Testis (tissue), 3 donors: ENCODE results near the gene ATRIP. TPM values are rescaled to one million over a fixed set of nuclear protein-coding genes. Genes with fewer than 3 reads are reported as not detected.
"Not testable (repeated sequence)": the region's sequence is repeated elsewhere in the genome, so short reads cannot be mapped to it uniquely, and the experiment has no call there.

Source experiments
- DNase-seq: peaks from one replicate; pipeline ENCODE4 v3.0.0-alpha.2; 2019
- H3K27ac ChIP-seq, 2 donors: fragments of 200-600 bp; sonication (generic); one replicate each; pipeline ENCODE4 v1.5.1; 2019
- H3K27me3 ChIP-seq: fragments of 200-600 bp; sonication (generic); one replicate; pipeline ENCODE4 v1.5.1; 2019
- H3K36me3 ChIP-seq: fragments of 200-600 bp; sonication (generic); one replicate; pipeline ENCODE4 v1.5.1; 2017; ENCODE audit warnings: low read depth; ENCODE audit errors: missing control alignments
- H3K4me1 ChIP-seq: fragments of 200-600 bp; sonication (generic); one replicate; pipeline ENCODE4 v1.5.1; 2019
- H3K4me3 ChIP-seq, 2 donors: fragments of 200-600 bp; sonication (generic); one replicate each; pipeline ENCODE4 v1.5.1; 2017 to 2019
- H3K9me3 ChIP-seq: fragments of 200-600 bp; sonication (generic); one replicate; pipeline ENCODE4 v1.5.1; 2017
- CTCF ChIP-seq, 3 experiments: fragments of 450-650 bp in 2 of 3; fragments of 200-600 bp in 1 of 3; sonication (generic) in 1 of 3; IDR thresholded peaks; one replicate each; pipeline ENCODE4 v1.5.1; 2016 to 2019; ENCODE audit warnings: antibody characterized with exemption in 3 of 3, mild to moderate bottlenecking in 2 of 3, moderate library complexity in 1 of 3
- POLR2A ChIP-seq: fragments of 450-650 bp; IDR thresholded peaks from one replicate; pipeline ENCODE4 v1.6.1; 2017; ENCODE audit warnings: antibody characterized with exemption, mild to moderate bottlenecking, moderate library complexity
- WGBS, 2 donors: methylation state at CpG; one replicate each; pipeline ENCODE4 v1.1.5; 2018; 5-methylcytosine and 5-hydroxymethylcytosine counted together
- intact Hi-C: fragments of 100-400 bp; cut with DNase I; formaldehyde crosslinking; loops from one replicate; pipeline ENCODE4 v1.15.1; 2023; ENCODE audit warnings: low total_unique reads
- polyA plus RNA-seq: library from polyadenylated mRNA; stranded (reverse); fragments of 350-450 nt; fragmentation: Illumina TruSeq; extraction: RNeasy Lipid Tissue Mini Kit (QIAGEN cat#74804); gene quantifications from one replicate; pipeline ENCODE4 v1.2.3, GENCODE V29; 2014; ENCODE audit warnings: low read depth, low replicate concordance; ENCODE audit not compliant: insufficient read depth
- total RNA-seq, 2 donors: library from RNA; depleted of rRNA; stranded (reverse); fragments of >200 nt; gene quantifications; one replicate each; pipeline ENCODE4 v1.2.3, GENCODE V29; 2016

The ATRIP gene
- total and polyA plus RNA-seq, 3 donors from 2014 or later, result 25.0 to 56.5 (median 26.3) TPM

GRCh38 chr3:48478626-48479555 lies 32.4 kb downstream of the ATRIP start:
- H3K27me3 ChIP-seq, result no peaks in the 10 kb centered on the region
- no peaks in the 10 kb centered on the region for H3K36me3 ChIP-seq
- TF ChIP-seq CTCF (IDR thresholded peaks at IDR 0.05) (no peak), POLR2A (no peak)
- intact Hi-C loops, result no loop called here
- H3K4me1 ChIP-seq, result no peaks in the 10 kb centered on the region
- 85 to 93% methylated on average over 17 to 19 of the region's 19 CpGs for WGBS, 2 donors
- H3K9me3 ChIP-seq, result no peaks in the 10 kb centered on the region
- no peak for DNase-seq
- H3K27ac ChIP-seq, result no peak overlapping the region
- no peak overlapping the region for H3K4me3 ChIP-seq

DNA sequence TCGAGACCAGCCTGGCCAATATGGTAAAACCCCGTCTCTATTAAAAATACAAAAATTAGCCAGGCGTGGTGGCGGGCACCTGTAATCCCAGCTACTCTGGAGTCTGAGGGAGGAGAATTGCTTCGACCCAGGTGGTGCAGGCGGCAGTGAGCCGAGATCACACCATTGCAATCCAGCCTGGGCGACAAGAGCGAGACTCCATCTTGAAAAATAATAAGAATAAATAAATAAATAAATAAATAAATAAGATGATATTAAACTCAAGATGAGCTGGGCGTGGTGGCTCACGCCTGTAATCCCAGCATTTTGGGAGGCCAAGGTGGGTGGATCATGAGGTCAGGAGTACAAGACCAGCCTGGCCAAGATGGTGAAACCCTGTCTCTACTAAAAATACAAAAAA lies 34.4 kb downstream of the ATRIP start:
- H3K4me3 ChIP-seq, DNase-seq, intact Hi-C loops, H3K27ac ChIP-seq, H3K36me3 ChIP-seq, H3K9me3 ChIP-seq, H3K4me1 ChIP-seq, H3K27me3 ChIP-seq: not testable (repeated sequence)
- WGBS, 2 donors, result 93 to 96% methylated on average over 11 of the region's 11 CpGs

DNA sequence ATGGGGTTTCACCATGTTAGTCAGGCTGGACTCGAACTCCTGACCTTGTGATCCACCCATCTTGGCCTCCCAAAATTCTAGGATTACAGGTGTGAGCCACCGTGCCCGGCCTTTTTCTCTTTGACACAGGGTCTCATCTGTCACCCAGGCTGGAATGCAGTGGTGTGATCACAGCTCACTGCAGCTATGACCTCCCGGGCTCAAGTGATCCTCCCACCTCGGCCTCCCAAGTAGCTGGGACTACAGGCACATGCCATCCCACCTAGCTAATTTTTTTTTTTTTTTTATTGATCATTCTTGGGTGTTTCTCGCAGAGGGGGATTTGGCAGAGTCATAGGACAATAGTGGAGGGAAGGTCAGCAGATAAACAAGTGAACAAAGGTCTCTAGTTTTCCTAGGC lies 36.3 kb downstream of the ATRIP start:
- H3K4me3 ChIP-seq, H3K27me3 ChIP-seq, H3K4me1 ChIP-seq, intact Hi-C loops, H3K36me3 ChIP-seq, H3K9me3 ChIP-seq, H3K27ac ChIP-seq, DNase-seq: not testable (repeated sequence)
- WGBS, 2 donors, result 78 to 80% methylated on average over 6 of the region's 6 CpGs

DNA sequence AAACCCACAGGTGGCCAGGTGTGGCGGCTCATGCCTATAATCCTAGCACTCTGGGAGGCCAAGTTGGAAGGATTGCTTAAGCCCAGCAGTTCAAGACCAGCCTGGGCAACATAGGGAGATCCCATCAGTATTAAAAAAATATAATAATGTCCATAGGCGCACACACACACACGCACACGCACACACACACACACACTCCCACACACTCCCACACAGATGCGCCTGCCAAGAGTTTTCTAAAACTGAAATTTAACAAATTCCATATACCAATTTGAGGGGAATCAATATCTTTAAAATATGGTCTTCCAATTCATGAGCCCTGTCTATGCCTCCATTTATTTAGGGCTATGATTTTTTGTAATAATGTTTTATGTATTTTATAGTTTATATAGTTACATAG lies 40.4 kb downstream of the ATRIP start:
- DNase-seq, result no peak

DNA sequence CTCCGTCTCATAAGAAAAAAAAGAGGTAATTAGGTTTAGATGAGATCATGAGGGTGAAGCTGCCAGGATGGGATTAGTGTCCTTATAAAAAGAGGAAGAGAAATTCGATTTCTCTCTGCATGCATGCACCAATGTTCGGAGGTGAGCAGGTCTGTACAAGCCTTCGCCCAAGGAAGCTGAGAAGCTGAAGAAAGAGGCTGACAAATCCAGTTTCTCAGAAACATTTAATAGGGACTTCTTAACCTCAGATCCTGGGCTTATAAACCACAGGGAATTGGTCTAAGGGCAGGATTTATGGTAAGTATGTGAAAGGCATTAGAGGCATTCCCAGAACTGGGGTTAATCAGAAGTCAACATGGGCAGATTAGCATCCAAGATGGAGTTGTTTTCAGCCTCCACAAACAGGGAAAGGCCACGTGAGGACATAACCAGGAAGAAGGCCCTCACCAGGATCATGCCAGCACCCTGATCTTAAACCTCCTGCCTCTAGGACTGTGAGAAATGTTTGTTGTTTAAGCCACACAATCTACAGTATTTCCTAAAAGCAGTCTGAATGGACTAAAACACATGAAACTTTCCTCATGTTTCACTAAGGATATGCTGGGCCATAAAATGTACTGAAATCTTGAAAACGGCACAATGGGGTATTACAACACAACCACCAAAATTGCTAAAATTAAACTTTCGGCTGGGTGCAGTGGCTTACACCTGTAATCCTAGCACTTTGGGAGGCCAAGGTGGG lies 46.1 kb downstream of the ATRIP start:
- Histone ChIP-seq H3K36me3 (no peaks in the 10 kb centered on the region), H3K4me3 (peak overlapping the region in 1 of 2 donors; percentile 10), H3K27ac (no peak overlapping the region), H3K4me1 (no peaks in the 10 kb centered on the region), H3K27me3 (no peaks in the 10 kb centered on the region), H3K9me3 (no peaks in the 10 kb centered on the region)
- no peak for DNase-seq
- WGBS, 2 donors, result 62 to 70% methylated on average over 7 of the region's 7 CpGs
- intact Hi-C loops, result no loop called here
- TF ChIP-seq POLR2A (no peak), CTCF (IDR thresholded peaks at IDR 0.05) (no peak)

More for the DNA sequence above, 40.4 kb downstream of the ATRIP start:
- H3K9me3 ChIP-seq, result no peaks in the 10 kb centered on the region
- H3K36me3 ChIP-seq, result no peaks in the 10 kb centered on the region
- TF ChIP-seq POLR2A, result no peak
- no peak for TF ChIP-seq CTCF (IDR thresholded peaks at IDR 0.05)
- H3K27me3 ChIP-seq, result no peaks in the 10 kb centered on the region
- H3K27ac ChIP-seq, result no peak overlapping the region
- H3K4me3 ChIP-seq, result no peak overlapping the region
- intact Hi-C loops, result no loop called here
- WGBS, 2 donors, result 68 to 91% methylated on average over 5 of the region's 5 CpGs
- H3K4me1 ChIP-seq, result no peaks in the 10 kb centered on the region
